Stomach (tissue), 9 donors: Measurements from ENCODE around the gene TECPR1. TPM values are rescaled to one million over a fixed set of nuclear protein-coding genes. Genes with fewer than 3 reads are reported as not detected.

Source experiments
- DNase-seq, 2 donors: peaks; one replicate each; pipeline versions ENCODE4 v3.0.0 to v3.0.0-alpha.2; 2013 to 2019
- H3K27ac ChIP-seq, 5 donors: fragments of 200-600 bp in 4 of 5; sonication (generic) in 4 of 5; one replicate each; pipeline ENCODE4 v1.5.1; 2013 to 2019; ENCODE audit warnings: mild to moderate bottlenecking in 1 of 5, moderate library complexity in 1 of 5
- H3K27me3 ChIP-seq, 3 donors: fragments of 200-600 bp; sonication (generic); one replicate each; pipeline ENCODE4 v1.5.1; 2017 to 2019; ENCODE audit warnings: mixed run types in 1 of 3
- H3K36me3 ChIP-seq, 4 donors: fragments of 200-600 bp; sonication (generic); 1 replicate in 3 of 4; 2 replicates in 1 of 4; pipeline ENCODE4 v1.5.1; 2016 to 2019
- H3K4me1 ChIP-seq, 4 donors: fragments of 200-600 bp; sonication (generic); one replicate each; pipeline ENCODE4 v1.5.1; 2016 to 2019
- H3K4me3 ChIP-seq, 4 donors: fragments of 200-600 bp; sonication (generic) in 3 of 4; one replicate each; pipeline ENCODE4 v1.5.1; 2016 to 2019; ENCODE audit warnings: mild to moderate bottlenecking in 1 of 4
- H3K9me3 ChIP-seq, 4 donors: fragments of 200-600 bp; sonication (generic); one replicate each; pipeline ENCODE4 v1.5.1; 2016 to 2019
- CTCF ChIP-seq, 7 experiments: fragments of 450-650 bp in 4 of 7; fragments of 200-600 bp in 3 of 7; sonication (generic) in 3 of 7; IDR thresholded peaks; one replicate each; pipeline ENCODE4 v1.5.1; 2016 to 2019; ENCODE audit warnings: antibody characterized with exemption in 7 of 7, control low read depth in 2 of 7, mild to moderate bottlenecking in 1 of 7
- EP300 ChIP-seq: sonication (generic); formaldehyde crosslinking; IDR thresholded peaks from one replicate; pipeline ENCODE4 v1.6.1; 2017; ENCODE audit warnings: antibody characterized with exemption
- POLR2A ChIP-seq, 4 donors: fragments of 450-650 bp; IDR thresholded peaks; one replicate each; pipeline ENCODE4 v1.6.1; 2016; ENCODE audit warnings: antibody characterized with exemption in 4 of 4, control low read depth in 2 of 4, mild to moderate bottlenecking in 1 of 4, moderate library complexity in 1 of 4
- POLR2AphosphoS5 ChIP-seq, 3 donors: sonication (generic); formaldehyde crosslinking; IDR thresholded peaks; one replicate each; pipeline ENCODE4 v1.6.1; 2016; ENCODE audit warnings: antibody characterized with exemption in 3 of 3
- WGBS, 5 donors: extraction: QIAGEN DNeasy Blood & Tissue Kit in 3 of 5; methylation state at CpG; one replicate each; pipeline versions ENCODE4 v1.1.5 to v1.1.7; 2013 to 2018; 5-methylcytosine and 5-hydroxymethylcytosine counted together
- intact Hi-C: fragments of 100-400 bp; cut with DNase I; formaldehyde crosslinking; loops from one replicate; pipeline ENCODE4 v1.15.1; 2023; ENCODE audit warnings: low total_unique reads
- polyA plus RNA-seq, 3 donors: library from polyadenylated mRNA; stranded (reverse); fragments of 200-250 nt; gene quantifications; one replicate each; pipeline ENCODE4 v1.2.3, GENCODE V29; 2013
- total RNA-seq, 5 donors: library from RNA; depleted of rRNA; stranded (reverse); fragments of >200 nt; gene quantifications; one replicate each; pipeline versions ENCODE4 v1.1.0 to v1.2.3, GENCODE V29; 2014 to 2016
- donor health status: healthy with polysubstance abuse.
- donor health status: Bipolar disorder and iron deficiency.
- donor health status: healthy.

TECPR1 gene
- total and polyA plus RNA-seq, 8 donors: 8.8 to 70.7 (median 28.8) TPM

GRCh38 chr7:98166668-98166970 is 85.4 kb downstream of the TECPR1 start:
- 72 to 93% (median 79%) methylated on average over 2 of the region's 2 CpGs for WGBS, 5 donors
- Histone ChIP-seq H3K4me1 (peaks cover 2 to 52% (median 34%) of the 10 kb centered on the region in 4 donors), H3K27me3 (no peaks in the 10 kb centered on the region), H3K36me3 (peaks cover 2 to 8% (median 5%) of the 10 kb centered on the region in 4 donors), H3K4me3 (no peak overlapping the region), H3K27ac (no peak overlapping the region), H3K9me3 (no peaks in the 10 kb centered on the region)
- intact Hi-C loops: loop anchor here (5.0 kb wide), 2 partner anchors 59 to 144 kb away; partner anchors contain the start of gene LMTK2
- TF ChIP-seq POLR2A (IDR thresholded peaks at IDR 0.05): no peak
- TF ChIP-seq CTCF (IDR thresholded peaks at IDR 0.05): no peak
- no peak for TF ChIP-seq POLR2AphosphoS5 (IDR thresholded peaks at IDR 0.05)
- TF ChIP-seq EP300: no peak
- no peak for DNase-seq

- peaks cover 0 to 51% (median 30%) of the 10 kb centered on the region in 4 donors for H3K4me1 ChIP-seq
- no peaks in the 10 kb centered on the region for H3K9me3 ChIP-seq
- H3K4me3 ChIP-seq: no peak overlapping the region
- H3K36me3 ChIP-seq: peaks cover 0 to 7% (median under 1%) of the 10 kb centered on the region in 4 donors
- peak; percentile 79 to 84 for DNase-seq
- intact Hi-C loops: loop anchor here (5.0 kb wide), 2 partner anchors 59 to 144 kb away; partner anchors contain the start of gene LMTK2
- TF ChIP-seq EP300: no peak
- TF ChIP-seq POLR2A (IDR thresholded peaks at IDR 0.05): no peak
- peak in 5 of 7 experiments; percentile 34 to 73 (median 54) for TF ChIP-seq CTCF (IDR thresholded peaks at IDR 0.05)
- TF ChIP-seq POLR2AphosphoS5 (IDR thresholded peaks at IDR 0.05): no peak
- WGBS, 5 donors: 51 to 71% (median 56%) methylated on average over 18 of the region's 18 CpGs
- H3K27me3 ChIP-seq: no peaks in the 10 kb centered on the region
- no peak overlapping the region for H3K27ac ChIP-seq
Measured at GRCh38 chr7:98165827-98166667, 86.0 kb downstream of the TECPR1 start.

Other genes starting within 250 kb of the TECPR1 start
- 10 to 100 TPM; 18.2 to 42.6 (median 20.6) TPM for gene LMTK2, start 145.4 kb downstream of the TECPR1 start, total RNA-seq
- 1 to 10 TPM; 1.4 to 3.6 (median 1.7) TPM for gene LMTK2, start 145.4 kb downstream of the TECPR1 start, polyA plus RNA-seq
- 100 to 1,000 TPM in 1 of 5 donors, 10 to 100 TPM in 1, 1 to 10 TPM in 1, not detected in 2; 6.4 to 108 (median 20.1) TPM for gene BHLHA15, start 40.8 kb downstream of the TECPR1 start, total RNA-seq
- 10 to 100 TPM in 1 of 3 donors, 1 to 10 TPM in 2; 1.3 to 14.5 (median 8.1) TPM for gene BHLHA15, start 40.8 kb downstream of the TECPR1 start, polyA plus RNA-seq
- 10 to 100 TPM in 4 of 5 donors, not detected in 1; 25.9 to 92.8 (median 50.7) TPM for gene BRI3, start 29.5 kb upstream of the TECPR1 start, total RNA-seq
- gene BRI3, start 29.5 kb upstream of the TECPR1 start, polyA plus RNA-seq: 100 to 1,000 TPM; 241 to 411 (median 328) TPM
- gene BAIAP2L1, start 148.9 kb upstream of the TECPR1 start, total RNA-seq: 10 to 100 TPM; 20.6 to 78.2 (median 62.9) TPM
- 10 to 100 TPM; 26.1 to 46.9 (median 28.1) TPM for gene BAIAP2L1, start 148.9 kb upstream of the TECPR1 start, polyA plus RNA-seq